ENCODE data around the gene VAMP4. TPM values are rescaled to one million over a fixed set of nuclear protein-coding genes. Genes with fewer than 3 reads are reported as not detected.
"Not testable (repeated sequence)": the region's sequence is repeated elsewhere in the genome, so short reads cannot be mapped to it uniquely, and the experiment has no call there.

The VAMP4 gene
- total and polyA plus RNA-seq, 4 donors = 6.6 to 20.9 (median 10.6) TPM

GRCh38 chr1:171707583-171707982 is 34.3 kb downstream of the VAMP4 start:
- TF ChIP-seq CTCF (IDR thresholded peaks at IDR 0.05; ENCODE audit: control extremely low read depth, extremely low read depth) = no peak
- 96% methylated on average over 3 of the region's 3 CpGs for WGBS, 2 donors
- no peaks in the 10 kb centered on the region for H3K4me1 ChIP-seq (ENCODE audit: control insufficient read depth in 5 of 5, insufficient read depth in 5 of 5, low read length in 5 of 5)
- no peaks in the 10 kb centered on the region for H3K27me3 ChIP-seq (ENCODE audit: control insufficient read depth in 3 of 3, insufficient read depth in 3 of 3, low read length in 2 of 3)
- no peak overlapping the region for H3K27ac ChIP-seq (ENCODE audit: low read depth in 1 of 2, low read length in 1 of 2)
- H3K36me3 ChIP-seq (ENCODE audit: control insufficient read depth in 4 of 4, insufficient read depth in 4 of 4, low read length in 4 of 4) = peaks cover 0 to 6% (median 3%) of the 10 kb centered on the region in 4 donors
- H3K4me3 ChIP-seq = no peak overlapping the region
- ATAC-seq (ENCODE audit: insufficient read depth, low FRiP score) (no peak), DNase-seq (no peak)
- H3K9ac ChIP-seq (ENCODE audit: insufficient read depth in 1 of 2, low read length in 2 of 2) = no peak overlapping the region
- H3K9me3 ChIP-seq (ENCODE audit: control insufficient read depth in 4 of 4, insufficient read depth in 3 of 4, low read length in 3 of 4) = no peaks in the 10 kb centered on the region

- Histone ChIP-seq H3K27ac (ENCODE audit: low read depth in 1 of 2, low read length in 1 of 2) (no peak overlapping the region), H3K4me3 (no peak overlapping the region), H3K9me3 (ENCODE audit: control insufficient read depth in 4 of 4, insufficient read depth in 3 of 4, low read length in 3 of 4) (no peaks in the 10 kb centered on the region), H3K27me3 (ENCODE audit: control insufficient read depth in 3 of 3, insufficient read depth in 3 of 3, low read length in 2 of 3) (no peaks in the 10 kb centered on the region), H3K36me3 (ENCODE audit: control insufficient read depth in 4 of 4, insufficient read depth in 4 of 4, low read length in 4 of 4) (peaks cover 0 to 8% (median 2%) of the 10 kb centered on the region in 4 donors), H3K4me1 (ENCODE audit: control insufficient read depth in 5 of 5, insufficient read depth in 5 of 5, low read length in 5 of 5) (no peaks in the 10 kb centered on the region), H3K9ac (ENCODE audit: insufficient read depth in 1 of 2, low read length in 2 of 2) (no peak overlapping the region)
- ATAC-seq (ENCODE audit: insufficient read depth, low FRiP score) = no peak
- DNase-seq = no peak
- TF ChIP-seq CTCF (IDR thresholded peaks at IDR 0.05; ENCODE audit: control extremely low read depth, extremely low read depth) = no peak
These were observed 39.3 kb downstream of the VAMP4 start for GRCh38 chr1:171702598-171702997.

GRCh38 chr1:171699531-171699930 is 42.3 kb downstream of the VAMP4 start:
- no peak overlapping the region for H3K4me3 ChIP-seq
- whole genome bisulfite sequencing, 2 donors = 96 to 98% methylated on average over 2 of the region's 2 CpGs
- peaks cover 0 to 5% (median 1%) of the 10 kb centered on the region in 4 donors for H3K36me3 ChIP-seq (ENCODE audit: control insufficient read depth in 4 of 4, insufficient read depth in 4 of 4, low read length in 4 of 4)

GRCh38 chr1:171695772-171696171 is 46.1 kb downstream of the VAMP4 start:
- not testable (repeated sequence) for H3K9me3 ChIP-seq (ENCODE audit: control insufficient read depth in 4 of 4, insufficient read depth in 3 of 4, low read length in 3 of 4); ATAC-seq (ENCODE audit: insufficient read depth, low FRiP score)

More at GRCh38 chr1:171699531-171699930, 42.3 kb downstream of the VAMP4 start:
- no peak overlapping the region for H3K9ac ChIP-seq (ENCODE audit: insufficient read depth in 1 of 2, low read length in 2 of 2)
- DNase-seq = no peak
- no peaks in the 10 kb centered on the region for H3K27me3 ChIP-seq (ENCODE audit: control insufficient read depth in 3 of 3, insufficient read depth in 3 of 3, low read length in 2 of 3)
- peaks cover 0 to 4% (median 1%) of the 10 kb centered on the region in 4 donors for H3K9me3 ChIP-seq (ENCODE audit: control insufficient read depth in 4 of 4, insufficient read depth in 3 of 4, low read length in 3 of 4)
- TF ChIP-seq CTCF (IDR thresholded peaks at IDR 0.05; ENCODE audit: control extremely low read depth, extremely low read depth) = no peak
- no peak overlapping the region for H3K27ac ChIP-seq (ENCODE audit: low read depth in 1 of 2, low read length in 1 of 2)
- ATAC-seq (ENCODE audit: insufficient read depth, low FRiP score) = no peak
- H3K4me1 ChIP-seq (ENCODE audit: control insufficient read depth in 5 of 5, insufficient read depth in 5 of 5, low read length in 5 of 5) = no peaks in the 10 kb centered on the region

GRCh38 chr1:171693541-171693940 is 48.3 kb downstream of the VAMP4 start:
- not testable (repeated sequence) for H3K27me3 ChIP-seq (ENCODE audit: control insufficient read depth in 3 of 3, insufficient read depth in 3 of 3, low read length in 2 of 3); H3K9me3 ChIP-seq (ENCODE audit: control insufficient read depth in 4 of 4, insufficient read depth in 3 of 4, low read length in 3 of 4); H3K4me3 ChIP-seq; H3K9ac ChIP-seq (ENCODE audit: insufficient read depth in 1 of 2, low read length in 2 of 2); H3K27ac ChIP-seq (ENCODE audit: low read depth in 1 of 2, low read length in 1 of 2); ATAC-seq (ENCODE audit: insufficient read depth, low FRiP score); DNase-seq; H3K36me3 ChIP-seq (ENCODE audit: control insufficient read depth in 4 of 4, insufficient read depth in 4 of 4, low read length in 4 of 4); H3K4me1 ChIP-seq (ENCODE audit: control insufficient read depth in 5 of 5, insufficient read depth in 5 of 5, low read length in 5 of 5)
- 99 to 100% methylated on average over 6 to 15 of the region's 23 CpGs for WGBS, 2 donors

More at GRCh38 chr1:171695772-171696171, 46.1 kb downstream of the VAMP4 start:
- not testable (repeated sequence) for DNase-seq; H3K27me3 ChIP-seq (ENCODE audit: control insufficient read depth in 3 of 3, insufficient read depth in 3 of 3, low read length in 2 of 3); H3K36me3 ChIP-seq (ENCODE audit: control insufficient read depth in 4 of 4, insufficient read depth in 4 of 4, low read length in 4 of 4); H3K9ac ChIP-seq (ENCODE audit: insufficient read depth in 1 of 2, low read length in 2 of 2); H3K27ac ChIP-seq (ENCODE audit: low read depth in 1 of 2, low read length in 1 of 2); H3K4me1 ChIP-seq (ENCODE audit: control insufficient read depth in 5 of 5, insufficient read depth in 5 of 5, low read length in 5 of 5); H3K4me3 ChIP-seq
- 90 to 92% methylated on average over 14 of the region's 14 CpGs for WGBS, 2 donors
